ENCODE data around the gene RBL2.

DNA sequence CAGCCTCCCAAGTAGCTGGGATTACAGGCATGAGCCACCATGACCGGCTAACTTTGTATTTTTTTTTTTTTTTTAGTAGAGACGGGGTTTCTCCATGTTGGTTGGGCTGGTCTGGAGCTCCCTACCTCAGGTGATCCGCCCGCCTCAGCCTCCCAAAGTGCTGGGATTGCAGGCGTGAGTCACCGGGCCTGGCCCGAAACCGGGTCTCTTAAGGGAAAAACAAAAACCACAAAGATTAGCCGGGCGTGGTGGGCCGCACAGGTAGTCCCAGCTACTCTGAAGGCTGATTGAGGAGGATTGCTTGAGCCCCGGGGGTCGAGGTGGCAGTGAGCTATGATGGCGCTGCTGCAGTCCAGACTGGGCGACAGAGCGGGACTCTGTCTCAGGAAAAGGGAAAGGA, 19.9 kb upstream of the RBL2 start:
- TF ChIP-seq, protein P1, sequence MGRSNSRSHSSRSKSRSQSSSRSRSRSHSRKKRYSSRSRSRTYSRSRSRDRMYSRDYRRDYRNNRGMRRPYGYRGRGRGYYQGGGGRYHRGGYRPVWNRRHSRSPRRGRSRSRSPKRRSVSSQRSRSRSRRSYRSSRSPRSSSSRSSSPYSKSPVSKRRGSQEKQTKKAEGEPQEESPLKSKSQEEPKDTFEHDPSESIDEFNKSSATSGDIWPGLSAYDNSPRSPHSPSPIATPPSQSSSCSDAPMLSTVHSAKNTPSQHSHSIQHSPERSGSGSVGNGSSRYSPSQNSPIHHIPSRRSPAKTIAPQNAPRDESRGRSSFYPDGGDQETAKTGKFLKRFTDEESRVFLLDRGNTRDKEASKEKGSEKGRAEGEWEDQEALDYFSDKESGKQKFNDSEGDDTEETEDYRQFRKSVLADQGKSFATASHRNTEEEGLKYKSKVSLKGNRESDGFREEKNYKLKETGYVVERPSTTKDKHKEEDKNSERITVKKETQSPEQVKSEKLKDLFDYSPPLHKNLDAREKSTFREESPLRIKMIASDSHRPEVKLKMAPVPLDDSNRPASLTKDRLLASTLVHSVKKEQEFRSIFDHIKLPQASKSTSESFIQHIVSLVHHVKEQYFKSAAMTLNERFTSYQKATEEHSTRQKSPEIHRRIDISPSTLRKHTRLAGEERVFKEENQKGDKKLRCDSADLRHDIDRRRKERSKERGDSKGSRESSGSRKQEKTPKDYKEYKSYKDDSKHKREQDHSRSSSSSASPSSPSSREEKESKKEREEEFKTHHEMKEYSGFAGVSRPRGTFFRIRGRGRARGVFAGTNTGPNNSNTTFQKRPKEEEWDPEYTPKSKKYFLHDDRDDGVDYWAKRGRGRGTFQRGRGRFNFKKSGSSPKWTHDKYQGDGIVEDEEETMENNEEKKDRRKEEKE (IDR thresholded peaks at IDR 0.05): no peak
- TF ChIP-seq ATF1 (CRISPR knock-in tag; IDR thresholded peaks at IDR 0.05) (no peak), EZH2 (conservative IDR thresholded peaks at IDR 0.05; ENCODE audit: low read depth, low read length) (no peak), NR2F1 (CRISPR knock-in tag; IDR thresholded peaks at IDR 0.05) (no peak), NFYB (CRISPR knock-in tag; IDR thresholded peaks at IDR 0.05) (no peak), ESRRA (CRISPR knock-in tag; IDR thresholded peaks at IDR 0.05; ENCODE audit: low read depth) (no peak), MYC (CRISPR knock-in tag; IDR thresholded peaks at IDR 0.05; ENCODE audit: borderline replicate concordance) (no peak), ZNF24 (IDR thresholded peaks at IDR 0.05) (no peak)
- TF ChIP-seq, protein P2, sequence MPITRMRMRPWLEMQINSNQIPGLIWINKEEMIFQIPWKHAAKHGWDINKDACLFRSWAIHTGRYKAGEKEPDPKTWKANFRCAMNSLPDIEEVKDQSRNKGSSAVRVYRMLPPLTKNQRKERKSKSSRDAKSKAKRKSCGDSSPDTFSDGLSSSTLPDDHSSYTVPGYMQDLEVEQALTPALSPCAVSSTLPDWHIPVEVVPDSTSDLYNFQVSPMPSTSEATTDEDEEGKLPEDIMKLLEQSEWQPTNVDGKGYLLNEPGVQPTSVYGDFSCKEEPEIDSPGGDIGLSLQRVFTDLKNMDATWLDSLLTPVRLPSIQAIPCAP (CRISPR knock-in tag; IDR thresholded peaks at IDR 0.05; ENCODE audit: low read depth): no peak

Data from HepG2 (cell line).